HL-60 (cell line): ENCODE measurements around the gene ERICH6.

Experiments used
- GABPA ChIP-seq: IDR thresholded peaks from 2 replicates; pipeline ENCODE4 v1.6.1; 2012; ENCODE audit warnings: low read depth
- POLR2AphosphoS5 ChIP-seq: IDR thresholded peaks from 2 replicates; pipeline ENCODE4 v1.6.1; 2012; ENCODE audit warnings: low read depth
- TF ChIP-seq, protein P1 (sequence below): IDR thresholded peaks from one replicate; pipeline ENCODE4 v1.5.1; 2011; ENCODE audit warnings: low read length, control low read depth, inconsistent platforms; ENCODE audit not compliant: insufficient read depth

DNA sequence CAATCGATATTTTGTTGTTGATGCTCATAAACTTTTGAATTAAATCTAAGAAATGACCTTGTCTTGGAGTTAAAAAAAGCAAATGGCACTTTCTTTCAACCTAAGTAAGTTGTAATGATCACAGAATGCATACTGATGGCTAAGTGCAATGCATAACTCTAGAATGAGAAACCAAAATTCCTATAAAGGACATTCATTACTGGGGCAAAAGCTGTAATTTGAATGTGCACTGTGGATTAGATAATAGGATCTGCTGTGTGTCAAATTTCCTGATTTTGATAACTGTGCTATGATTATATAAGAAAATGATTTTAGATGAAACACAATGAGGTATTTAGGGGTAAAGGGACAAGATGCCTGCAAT is 44.9 kb upstream of the ERICH6 start:
- TF ChIP-seq, protein P1, sequence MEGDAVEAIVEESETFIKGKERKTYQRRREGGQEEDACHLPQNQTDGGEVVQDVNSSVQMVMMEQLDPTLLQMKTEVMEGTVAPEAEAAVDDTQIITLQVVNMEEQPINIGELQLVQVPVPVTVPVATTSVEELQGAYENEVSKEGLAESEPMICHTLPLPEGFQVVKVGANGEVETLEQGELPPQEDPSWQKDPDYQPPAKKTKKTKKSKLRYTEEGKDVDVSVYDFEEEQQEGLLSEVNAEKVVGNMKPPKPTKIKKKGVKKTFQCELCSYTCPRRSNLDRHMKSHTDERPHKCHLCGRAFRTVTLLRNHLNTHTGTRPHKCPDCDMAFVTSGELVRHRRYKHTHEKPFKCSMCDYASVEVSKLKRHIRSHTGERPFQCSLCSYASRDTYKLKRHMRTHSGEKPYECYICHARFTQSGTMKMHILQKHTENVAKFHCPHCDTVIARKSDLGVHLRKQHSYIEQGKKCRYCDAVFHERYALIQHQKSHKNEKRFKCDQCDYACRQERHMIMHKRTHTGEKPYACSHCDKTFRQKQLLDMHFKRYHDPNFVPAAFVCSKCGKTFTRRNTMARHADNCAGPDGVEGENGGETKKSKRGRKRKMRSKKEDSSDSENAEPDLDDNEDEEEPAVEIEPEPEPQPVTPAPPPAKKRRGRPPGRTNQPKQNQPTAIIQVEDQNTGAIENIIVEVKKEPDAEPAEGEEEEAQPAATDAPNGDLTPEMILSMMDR = no peak
- TF ChIP-seq GABPA (no peak), POLR2AphosphoS5 (no peak)
